D341Med (cell line): ENCODE data around the gene CAMK4.

Source experiments
- DNase-seq: peaks from one replicate; pipeline ENCODE4 v3.0.0; 2012; ENCODE audit warnings: low spot score

CAMK4 gene

DNA sequence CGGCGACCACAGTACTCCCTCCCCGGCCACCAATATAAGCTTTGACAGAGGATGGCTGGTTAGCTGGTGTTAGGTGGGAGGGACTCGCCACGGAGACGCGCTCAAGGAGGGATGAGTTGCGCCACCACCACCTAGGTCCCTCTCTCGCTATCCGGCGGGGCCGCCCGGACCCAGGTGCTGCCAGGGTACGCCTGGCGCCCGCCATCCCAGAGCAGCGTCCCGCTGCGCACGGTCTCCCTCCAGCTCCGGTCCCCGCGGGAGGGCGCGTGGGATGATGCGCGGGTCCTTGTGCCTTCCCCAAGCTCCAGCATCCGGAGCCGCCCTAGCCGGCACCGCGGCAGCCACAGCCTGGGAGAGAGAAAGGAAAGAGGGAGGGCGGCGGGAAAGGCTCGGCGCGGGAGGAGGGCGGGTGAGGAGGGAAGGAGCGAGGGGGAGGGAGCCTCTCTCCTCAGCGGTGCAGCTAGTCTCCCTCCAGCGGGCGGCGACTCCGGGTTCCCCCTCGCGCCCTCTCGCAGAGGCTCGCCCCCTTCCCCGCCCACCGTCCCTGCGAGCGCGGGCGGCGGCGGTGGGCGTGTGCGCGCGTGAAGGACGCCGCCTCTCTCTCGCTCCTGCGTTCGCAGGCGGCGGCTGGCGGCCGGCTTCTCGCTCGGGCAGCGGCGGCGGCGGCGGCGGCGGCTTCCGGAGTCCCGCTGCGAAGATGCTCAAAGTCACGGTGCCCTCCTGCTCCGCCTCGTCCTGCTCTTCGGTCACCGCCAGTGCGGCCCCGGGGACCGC lies at the start of gene CAMK4:
Gene CAMK4 (plus strand): TSS at position 598 of the 774 bp plus-strand sequence. CDS start 100 bp downstream, at position 698.
- peak; percentile 89 for DNase-seq

DNA sequence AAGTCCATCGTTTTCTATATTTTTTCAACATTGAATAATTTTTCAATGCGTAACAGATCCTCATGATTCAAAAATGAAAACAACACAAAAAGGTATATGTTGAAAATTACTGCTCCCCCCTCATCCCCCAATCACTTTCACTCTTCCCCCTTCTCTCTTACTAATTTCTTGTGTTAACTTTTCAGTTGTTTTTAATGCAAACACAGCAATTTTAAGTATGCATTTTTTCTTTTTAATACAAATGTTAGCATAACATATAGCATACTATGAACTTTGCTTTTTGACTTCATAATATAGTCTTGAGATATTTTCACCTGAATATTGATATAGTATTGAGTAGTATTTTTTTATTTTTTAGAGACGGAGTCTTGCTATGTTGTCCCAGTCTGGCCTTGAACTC lies 41.1 kb upstream of the CAMK4 start:
- DNase-seq = no peak

DNA sequence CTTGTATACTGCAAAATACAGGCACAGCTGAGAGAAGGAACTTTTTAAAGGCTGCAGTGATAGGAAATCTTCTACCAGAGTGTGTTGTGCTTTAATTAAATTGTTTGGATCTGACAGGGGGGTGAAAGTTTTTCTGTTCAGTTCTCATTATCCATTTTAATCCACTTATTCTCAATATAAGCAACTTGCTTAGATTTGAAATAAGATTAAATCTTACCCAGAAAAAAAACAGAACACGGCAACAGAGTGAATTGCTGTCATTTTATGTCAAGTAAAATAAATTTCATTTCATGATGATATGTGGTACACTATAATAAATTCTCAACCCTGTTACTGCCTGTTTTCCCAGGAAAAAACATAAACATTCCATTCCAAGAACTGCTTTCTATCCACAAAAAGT lies 37.1 kb upstream of the CAMK4 start:
- DNase-seq = no peak

DNA sequence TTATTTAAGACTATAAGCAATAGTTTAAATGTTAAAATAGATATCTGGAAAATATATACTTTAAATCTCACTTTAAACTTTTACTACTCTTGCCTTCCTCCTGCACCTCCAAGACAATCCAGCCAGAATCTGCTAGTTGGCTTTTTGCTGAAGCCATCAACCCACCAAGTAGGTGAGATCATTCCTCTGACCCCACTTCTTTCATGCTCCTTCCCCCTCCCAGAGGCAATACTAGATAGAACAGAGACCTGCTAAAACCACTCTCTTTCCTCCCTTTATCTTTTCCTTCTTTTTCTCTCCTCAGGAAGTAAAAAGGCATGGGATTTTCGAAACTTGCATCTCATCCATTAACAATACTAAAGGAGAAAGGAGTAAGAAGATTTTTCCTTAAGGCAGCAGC lies 30.1 kb upstream of the CAMK4 start:
- no peak for DNase-seq

DNA sequence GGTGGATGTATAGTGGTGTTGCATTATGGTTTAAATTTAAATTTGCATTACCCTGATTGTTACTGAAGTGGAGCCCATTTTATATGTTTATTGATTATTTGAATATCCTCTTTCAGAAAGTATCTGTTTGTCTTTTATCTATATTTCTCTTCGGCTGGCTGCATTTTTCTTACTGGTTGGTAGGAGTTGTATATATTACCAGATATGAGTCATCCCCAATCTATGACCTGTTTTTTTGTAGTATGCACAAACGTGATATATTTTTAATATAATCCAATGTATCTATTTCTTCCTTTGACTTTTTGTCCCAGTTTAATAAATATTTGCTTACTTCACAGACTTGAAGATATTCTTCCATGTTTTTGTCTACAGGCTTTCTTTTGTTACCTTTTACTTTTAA lies 29.3 kb upstream of the CAMK4 start:
- DNase-seq = no peak

DNA sequence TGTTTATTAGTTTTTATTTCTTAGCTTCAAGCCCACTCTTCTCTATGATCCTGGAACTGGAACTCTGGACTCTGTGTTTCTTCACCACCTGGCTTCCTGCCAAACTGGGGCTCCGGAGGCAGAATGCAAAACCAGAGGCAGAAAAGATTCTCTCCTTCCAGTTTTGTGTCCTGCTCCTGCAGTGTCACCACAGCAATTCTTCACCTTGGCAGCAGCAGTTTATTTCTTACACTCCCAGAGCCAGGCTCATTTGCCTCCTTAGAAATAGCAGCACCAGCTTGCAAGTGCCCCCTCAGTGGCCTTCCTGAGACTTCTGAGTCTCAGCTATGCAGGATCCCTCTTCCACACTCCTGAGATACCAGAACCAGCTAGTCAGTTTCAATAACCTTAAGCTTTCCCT lies 26.7 kb upstream of the CAMK4 start:
- peak; percentile 14 for DNase-seq

DNA sequence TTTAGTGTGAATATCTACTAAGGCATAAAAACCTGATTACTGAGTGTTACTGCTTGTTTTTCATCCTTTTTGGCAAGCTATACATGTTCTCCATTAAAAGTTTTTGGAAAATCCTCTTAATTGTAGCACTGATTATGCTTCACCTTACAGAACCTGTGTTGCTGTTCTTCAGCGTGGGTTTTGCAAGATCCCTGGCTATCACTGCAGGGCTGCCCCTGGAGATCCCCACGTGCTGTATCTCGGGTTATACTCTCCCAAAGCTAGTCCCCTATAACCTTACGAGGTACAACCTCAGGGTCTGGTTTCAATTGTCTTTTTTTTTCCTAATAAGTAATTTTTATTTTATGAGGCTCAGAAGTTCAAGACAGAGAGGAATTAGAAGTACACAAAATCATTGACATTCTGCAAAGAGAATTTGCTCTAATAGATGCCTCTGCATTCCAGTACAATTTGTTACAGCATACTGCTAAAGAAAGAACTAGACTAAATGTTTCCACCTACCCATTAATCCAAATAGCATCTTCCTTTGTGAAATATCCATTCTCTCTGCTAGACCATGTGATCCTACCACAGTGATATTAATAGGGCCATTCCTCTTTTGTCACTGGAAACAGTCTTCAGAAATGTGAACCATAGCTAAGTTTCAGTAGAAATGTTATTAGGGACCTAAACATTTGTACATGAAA lies 25.8 kb upstream of the CAMK4 start:
- DNase-seq = peak; percentile 26

DNA sequence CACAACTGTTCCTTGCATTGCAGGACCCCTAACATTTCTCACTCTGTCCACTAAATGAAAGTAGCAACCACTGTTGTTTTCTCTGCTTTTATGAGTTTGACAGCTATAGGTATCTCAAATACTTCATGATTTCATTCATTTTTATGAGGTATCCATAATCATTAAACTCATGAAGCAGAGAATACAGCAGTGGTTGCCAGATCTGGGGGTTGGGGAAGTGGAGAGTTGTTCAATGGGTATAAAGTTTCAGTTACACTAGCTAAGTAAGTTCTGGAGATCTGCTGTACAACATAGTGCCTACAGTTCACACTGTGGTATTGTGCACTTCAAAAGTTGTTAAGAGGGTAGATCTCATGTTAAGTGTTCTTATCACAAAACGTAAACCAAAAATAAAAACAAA lies 23.4 kb upstream of the CAMK4 start:
- DNase-seq = no peak

DNA sequence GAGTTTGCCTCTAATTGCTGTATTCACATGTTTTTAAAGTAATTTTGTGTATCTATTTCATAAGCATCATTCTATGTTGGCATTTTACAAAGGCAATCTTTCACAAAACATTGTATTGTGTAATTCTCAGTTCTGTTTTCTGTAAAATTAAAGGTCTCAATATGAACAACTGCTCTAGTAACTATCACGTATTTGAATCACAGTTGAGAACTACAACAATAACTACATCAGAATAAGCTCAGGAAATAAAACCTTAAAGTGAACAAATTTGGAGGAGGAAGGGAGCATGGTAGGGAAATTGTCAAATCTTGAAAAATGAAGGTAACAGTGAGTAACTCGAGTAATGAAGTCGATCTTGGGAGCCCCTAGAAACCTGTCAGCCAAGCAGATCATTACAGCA lies 22.5 kb upstream of the CAMK4 start:
- no peak for DNase-seq

DNA sequence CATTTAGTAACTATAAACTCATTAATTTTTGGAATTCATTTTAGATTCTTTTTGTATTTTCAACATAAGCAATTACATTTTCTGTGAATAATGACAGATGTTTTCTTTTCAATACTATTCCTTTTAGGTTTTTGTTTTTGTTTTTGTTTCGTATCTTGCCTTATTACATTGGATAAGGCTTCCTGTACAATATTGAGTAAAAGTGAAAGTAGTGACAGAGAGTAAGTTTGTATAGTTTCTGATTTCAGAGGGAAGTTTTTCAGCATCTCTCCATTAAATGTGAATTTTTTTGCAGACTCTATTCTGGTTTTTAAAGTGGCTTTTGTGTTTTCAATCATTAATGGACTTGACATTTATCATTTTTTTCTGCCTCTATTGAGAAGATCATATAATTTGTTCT lies 12.8 kb upstream of the CAMK4 start:
- DNase-seq = no peak

DNA sequence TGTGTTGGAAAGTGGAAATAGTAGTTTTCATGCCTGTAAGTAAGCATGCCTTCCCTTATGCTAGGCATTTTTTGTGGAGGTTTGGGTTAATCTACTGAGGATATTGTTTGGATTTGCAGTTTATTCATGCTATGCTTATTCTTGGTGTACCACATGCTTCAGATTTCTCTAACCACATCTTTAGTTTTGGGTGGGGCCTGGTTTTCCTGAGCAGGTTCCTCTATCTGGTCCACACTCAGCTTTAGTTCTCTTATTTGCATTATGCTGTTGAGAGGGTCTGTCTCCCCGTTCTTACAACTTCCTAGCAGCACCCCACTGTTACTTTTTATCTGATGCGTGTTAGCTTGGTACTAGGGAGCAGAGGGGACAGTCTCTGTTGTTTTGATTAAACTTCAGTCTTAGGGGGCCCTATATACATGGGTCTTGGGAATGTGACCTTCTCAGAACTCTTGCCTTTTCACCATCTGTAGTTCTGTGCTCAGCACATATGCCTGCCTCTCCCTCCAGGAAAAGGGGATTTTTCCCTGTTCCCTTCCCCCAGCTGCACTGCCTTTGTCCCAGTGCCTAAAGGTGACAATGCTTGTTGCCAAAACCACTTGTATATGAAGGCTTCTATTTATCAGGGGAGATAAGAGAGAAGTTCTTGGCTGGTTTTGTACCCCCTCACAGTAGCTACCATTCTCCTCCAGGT lies 10.0 kb upstream of the CAMK4 start:
- DNase-seq = no peak

DNA sequence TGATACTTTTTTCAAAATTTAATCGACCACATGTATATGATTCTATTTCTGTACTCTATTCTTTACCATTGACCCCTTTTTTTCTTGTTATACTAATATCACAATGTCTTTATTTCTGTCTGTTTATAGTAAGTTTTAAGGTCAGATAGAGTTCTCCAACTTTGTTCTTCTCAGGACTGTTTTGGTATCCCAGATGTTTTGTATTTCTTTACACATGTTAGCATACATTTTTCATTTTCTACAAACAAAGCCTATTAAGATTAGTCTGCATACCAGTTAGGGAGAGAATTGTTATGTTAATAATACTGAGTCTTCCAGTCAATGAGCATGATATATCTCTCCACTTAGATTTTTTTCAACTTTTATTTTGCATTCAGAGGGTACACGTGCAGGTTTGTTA lies 8.2 kb upstream of the CAMK4 start:
- no peak for DNase-seq

DNA sequence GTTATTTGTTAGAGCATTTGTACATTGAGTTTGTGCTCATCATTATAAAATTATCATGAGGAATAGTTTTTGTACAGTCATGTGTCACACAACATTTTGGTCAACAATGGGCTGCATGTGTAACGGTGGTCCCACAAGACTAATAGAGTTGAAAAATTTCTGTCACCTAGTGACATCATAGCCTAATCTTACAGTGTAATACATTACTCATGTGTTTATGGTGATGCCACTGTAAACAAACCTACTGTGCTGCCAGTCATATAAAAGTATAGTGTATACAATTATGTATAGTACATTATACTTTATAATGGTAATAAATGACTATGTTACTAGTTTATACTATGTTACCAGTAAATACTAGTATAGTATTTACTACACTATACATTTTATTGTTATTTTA lies 3.0 kb upstream of the CAMK4 start:
- DNase-seq = no peak

DNA sequence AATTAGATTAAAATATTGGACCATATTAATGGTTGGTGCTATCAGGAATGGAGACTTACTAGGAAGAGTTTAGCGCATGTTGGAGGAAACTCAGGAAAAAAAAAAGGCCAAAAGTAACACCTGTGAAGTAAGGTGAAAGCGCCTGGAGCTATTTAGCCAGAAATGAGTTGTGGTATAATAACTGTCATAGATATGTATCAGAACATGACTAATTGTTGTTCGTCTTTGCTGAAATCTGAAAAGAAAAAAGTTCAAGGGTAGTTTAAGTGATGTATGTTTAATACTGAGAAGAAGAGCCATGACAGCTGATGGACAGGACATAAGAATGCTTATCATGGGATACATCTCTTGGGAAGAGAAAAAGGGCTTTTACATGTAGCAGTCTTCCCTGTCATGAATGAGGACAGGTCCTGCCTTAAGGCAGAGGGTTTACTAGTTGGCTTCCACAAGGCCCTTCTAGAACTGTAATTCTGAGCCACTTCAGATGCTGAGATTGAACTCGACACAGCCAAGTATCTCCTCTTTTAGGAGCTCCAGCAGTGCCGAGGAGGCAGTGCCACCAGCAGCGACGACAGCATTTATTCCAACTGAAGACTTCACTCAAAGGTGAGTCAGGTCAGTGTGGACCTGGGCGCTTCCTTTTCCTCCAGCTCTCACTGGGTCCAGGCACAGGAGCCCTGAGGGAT lies 940 bp upstream of the CAMK4 start:
- DNase-seq = no peak

DNA sequence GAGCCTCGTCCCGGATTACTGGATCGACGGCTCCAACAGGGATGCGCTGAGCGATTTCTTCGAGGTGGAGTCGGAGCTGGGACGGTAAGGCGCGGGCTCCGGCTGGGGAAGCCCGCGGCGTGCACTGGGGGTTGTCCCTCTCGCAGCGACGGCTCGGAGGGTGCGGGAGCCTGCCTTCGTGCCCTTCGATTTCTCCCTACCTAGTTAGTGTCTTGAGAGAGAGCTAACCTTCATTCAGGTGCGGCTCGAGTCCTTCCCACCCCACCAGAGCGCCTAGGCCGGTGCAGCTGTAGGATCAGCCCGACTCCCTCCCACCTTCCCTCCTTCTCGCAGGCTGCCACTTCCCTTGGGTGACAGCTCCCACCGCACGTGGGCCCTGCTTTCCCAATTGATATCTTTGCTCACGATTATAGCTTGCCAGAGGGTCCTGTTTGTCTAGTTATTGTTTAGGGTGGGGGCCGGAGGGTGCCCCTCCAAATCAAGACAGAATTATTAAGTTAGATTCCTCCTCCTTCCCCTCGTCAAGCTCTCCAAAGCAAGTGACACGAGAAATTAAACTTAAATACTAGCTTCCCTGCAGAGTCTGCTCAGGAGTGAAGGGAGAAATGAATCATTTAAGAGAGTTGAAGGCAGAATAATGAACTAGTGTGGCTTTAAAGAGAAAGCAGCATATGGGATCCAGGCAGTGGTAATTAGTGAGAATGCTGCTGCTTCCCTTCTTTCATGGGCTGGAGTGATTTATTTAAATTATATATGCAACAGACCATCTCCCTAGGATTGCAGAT lies 569 bp downstream of the CAMK4 start:
- no peak for DNase-seq

DNA sequence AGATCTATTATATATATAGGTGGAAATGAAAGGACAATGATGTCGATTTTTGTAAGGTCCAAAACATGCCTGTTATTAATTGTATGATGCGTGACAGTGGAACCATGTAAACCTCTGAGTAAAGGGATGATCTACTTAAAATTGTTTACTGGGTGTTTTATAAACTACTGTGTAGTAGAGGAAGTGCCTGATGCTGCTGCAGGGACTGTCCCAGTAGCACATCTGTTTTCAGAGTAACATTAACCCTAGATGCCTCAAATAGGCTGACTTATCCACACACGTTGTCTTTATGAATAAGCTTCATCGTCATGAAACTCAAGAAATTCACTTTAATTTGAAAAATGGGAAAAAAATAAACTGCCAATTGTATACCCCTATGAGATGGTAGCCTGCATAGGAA lies 1.7 kb downstream of the CAMK4 start:
- no peak for DNase-seq

DNA sequence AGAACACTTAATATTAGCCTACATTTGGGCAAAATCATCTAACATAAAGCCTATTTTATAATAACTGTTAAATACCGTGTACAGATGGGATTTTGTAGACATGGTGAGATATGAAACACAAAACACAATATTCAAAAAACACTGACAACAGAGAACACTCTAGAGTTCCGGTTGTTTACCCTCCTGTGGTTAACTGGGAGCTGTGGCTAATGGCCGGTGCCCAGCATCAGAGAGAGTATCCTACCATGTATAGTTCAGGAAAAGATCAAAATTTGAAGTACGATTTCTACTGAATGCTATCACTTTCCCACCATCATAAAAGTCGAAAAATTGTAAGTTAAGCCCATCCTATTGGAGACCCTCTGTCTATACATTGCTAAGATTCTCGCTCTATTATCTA lies 2.4 kb downstream of the CAMK4 start:
- DNase-seq = no peak

DNA sequence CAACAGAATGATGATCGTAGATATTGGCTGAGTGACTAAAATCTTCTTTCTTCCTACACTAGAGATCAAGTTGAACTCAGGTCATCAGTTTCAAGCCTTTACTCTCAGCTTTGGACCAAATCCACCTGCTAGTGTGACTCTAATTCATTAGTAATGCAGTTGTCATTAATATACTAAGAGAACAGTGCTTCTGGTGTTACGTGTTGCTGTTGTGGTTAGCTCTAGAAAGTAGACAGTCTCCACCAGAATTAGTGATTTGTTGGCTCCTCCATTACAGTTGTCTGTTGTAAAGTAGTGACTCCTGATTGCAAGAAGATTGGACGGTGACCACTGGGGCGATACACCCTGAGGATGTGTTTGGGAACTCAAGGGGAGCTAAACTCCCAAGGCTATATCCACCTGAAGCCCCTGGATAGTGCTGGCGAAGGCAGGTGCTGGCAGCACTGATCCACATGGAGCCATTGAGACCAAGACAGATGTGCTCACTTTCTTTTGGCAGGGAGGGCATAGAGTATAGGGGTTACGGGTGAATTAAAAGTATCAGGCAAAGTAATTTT lies 3.1 kb downstream of the CAMK4 start:
- DNase-seq = no peak

DNA sequence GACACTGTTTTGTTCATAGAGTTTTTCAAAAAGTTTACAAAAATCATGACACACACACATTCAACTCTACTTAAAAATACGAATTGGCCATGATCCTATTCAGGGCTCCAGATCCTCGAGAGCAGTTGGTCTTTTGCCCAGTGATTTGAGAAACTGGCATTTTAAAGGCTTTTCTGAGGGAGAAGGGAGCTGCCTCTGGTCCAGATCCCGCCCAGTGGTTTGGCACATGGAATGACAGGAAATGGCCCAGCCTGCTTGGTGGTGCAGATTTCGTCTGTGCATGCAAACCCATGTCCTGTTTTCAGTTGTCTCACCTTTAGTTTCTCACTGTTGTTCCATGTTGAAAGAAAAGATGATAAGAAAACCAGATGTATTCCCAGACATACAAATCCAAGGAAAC lies 3.6 kb downstream of the CAMK4 start:
- no peak for DNase-seq

DNA sequence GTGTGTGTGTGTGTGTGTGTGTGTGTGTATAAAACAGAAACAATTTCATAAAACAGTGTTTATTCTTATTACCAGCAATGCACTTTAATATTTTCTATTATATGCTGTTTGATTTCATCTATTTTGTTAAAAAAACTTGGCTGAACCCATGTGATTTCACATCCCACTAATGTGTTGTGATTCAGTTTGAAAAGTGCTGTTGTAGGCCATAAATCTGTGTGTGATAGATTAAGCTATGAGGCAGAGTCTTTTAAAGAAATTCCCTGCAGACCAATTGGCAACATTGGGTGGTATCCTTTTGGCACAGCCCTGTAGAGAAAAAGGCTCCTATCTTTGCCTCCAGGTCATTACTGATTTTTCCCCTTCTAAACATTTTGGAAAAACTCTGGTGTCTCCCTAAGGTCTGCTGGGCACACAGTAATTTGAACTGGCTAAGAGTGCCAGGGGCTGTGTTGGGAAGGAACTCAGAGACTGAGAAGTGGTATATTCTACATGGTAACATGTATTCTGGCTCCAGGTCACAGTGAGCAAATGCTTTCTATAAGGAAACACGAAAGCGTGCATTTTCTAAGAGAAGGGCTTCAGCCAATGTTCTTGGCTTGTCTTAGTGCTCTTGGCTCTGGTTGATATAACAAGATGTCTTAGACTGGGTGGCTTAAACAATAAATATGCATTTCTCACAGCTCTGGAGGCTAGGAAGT lies 4.5 kb downstream of the CAMK4 start:
- no peak for DNase-seq
